ENCODE results near the gene OTOA. TPM values are rescaled to one million over a fixed set of nuclear protein-coding genes. Genes with fewer than 3 reads are reported as not detected.
"Not testable (repeated sequence)": the region's sequence is repeated elsewhere in the genome, so short reads cannot be mapped to it uniquely, and the experiment has no call there.

Gene OTOA
- total RNA-seq, 2 donors from 2014 or later, result 0.26 TPM; not detected in 1

GRCh38 chr16:21634216-21634615 lies 29.6 kb upstream of the OTOA start:
- Histone ChIP-seq H3K4me1 (no peaks in the 10 kb centered on the region), H3K9me3 (no peaks in the 10 kb centered on the region), H3K36me3 (replicated peaks in 1 of 2; ENCODE audit: insufficient read depth in 1 of 2, low read depth in 2 of 2) (no peaks in the 10 kb centered on the region), H3K27ac (no peak overlapping the region), H3K27me3 (no peaks in the 10 kb centered on the region), H3K4me3 (no peak overlapping the region)
- ATAC-seq, result no peak
- intact Hi-C loops (cut with DNase I), result no loop called here
- WGBS, 2 donors, result 71 to 78% methylated on average over 5 of the region's 5 CpGs
- TF ChIP-seq CTCF (IDR thresholded peaks at IDR 0.05) (no peak), POLR2A (IDR thresholded peaks at IDR 0.05) (no peak)
- DNase-seq, result no peak

GRCh38 chr16:21635694-21636093 lies 28.1 kb upstream of the OTOA start:
- intact Hi-C loops (cut with DNase I); H3K4me1 ChIP-seq; H3K4me3 ChIP-seq; H3K36me3 ChIP-seq (replicated peaks in 1 of 2; ENCODE audit: insufficient read depth in 1 of 2, low read depth in 2 of 2); DNase-seq; H3K27ac ChIP-seq; H3K9me3 ChIP-seq; ATAC-seq; H3K27me3 ChIP-seq: not testable (repeated sequence)
- 91 to 98% methylated on average over 9 of the region's 9 CpGs for WGBS, 2 donors

- Histone ChIP-seq H3K27me3 (no peaks in the 10 kb centered on the region), H3K36me3 (replicated peaks in 1 of 2; ENCODE audit: insufficient read depth in 1 of 2, low read depth in 2 of 2) (no peaks in the 10 kb centered on the region), H3K9me3 (no peaks in the 10 kb centered on the region), H3K4me1 (no peaks in the 10 kb centered on the region), H3K4me3 (no peak overlapping the region), H3K27ac (no peak overlapping the region)
- WGBS, 2 donors, result 93 to 94% methylated on average over 29 to 35 of the region's 37 CpGs
- ATAC-seq (no peak), DNase-seq (no peak)
- intact Hi-C loops (cut with DNase I), result no loop called here
- no peak for TF ChIP-seq POLR2A (IDR thresholded peaks at IDR 0.05)
- TF ChIP-seq CTCF (IDR thresholded peaks at IDR 0.05), result no peak
Measured at GRCh38 chr16:21637032-21637968, 26.5 kb upstream of the OTOA start.

GRCh38 chr16:21638573-21638975 lies 25.2 kb upstream of the OTOA start:
- H3K27me3 ChIP-seq, result no peaks in the 10 kb centered on the region
- TF ChIP-seq POLR2A (IDR thresholded peaks at IDR 0.05), result no peak
- H3K27ac ChIP-seq, result no peak overlapping the region
- no peaks in the 10 kb centered on the region for H3K4me1 ChIP-seq
- 52 to 57% methylated on average over 4 of the region's 4 CpGs for WGBS, 2 donors
- no peaks in the 10 kb centered on the region for H3K36me3 ChIP-seq (replicated peaks in 1 of 2; ENCODE audit: insufficient read depth in 1 of 2, low read depth in 2 of 2)
- H3K4me3 ChIP-seq, result no peak overlapping the region
- no peaks in the 10 kb centered on the region for H3K9me3 ChIP-seq
- DNase-seq, result no peak
- ATAC-seq, result no peak
- intact Hi-C loops (cut with DNase I), result no loop called here

GRCh38 chr16:21639493-21639892 lies 24.3 kb upstream of the OTOA start:
- Histone ChIP-seq H3K27me3 (no peaks in the 10 kb centered on the region), H3K9me3 (no peaks in the 10 kb centered on the region), H3K4me1 (no peaks in the 10 kb centered on the region), H3K27ac (no peak overlapping the region), H3K4me3 (no peak overlapping the region), H3K36me3 (replicated peaks in 1 of 2; ENCODE audit: insufficient read depth in 1 of 2, low read depth in 2 of 2) (no peaks in the 10 kb centered on the region)
- no peak for TF ChIP-seq CTCF (IDR thresholded peaks at IDR 0.05)
- TF ChIP-seq POLR2A (IDR thresholded peaks at IDR 0.05), result no peak
- intact Hi-C loops (cut with DNase I), result no loop called here
- no peak for DNase-seq
- 93 to 95% methylated on average over 2 of the region's 2 CpGs for WGBS, 2 donors
- no peak for ATAC-seq

GRCh38 chr16:21641916-21642315 lies 21.9 kb upstream of the OTOA start:
- no peak overlapping the region for H3K27ac ChIP-seq
- DNase-seq (no peak), ATAC-seq (no peak)
- H3K4me3 ChIP-seq, result no peak overlapping the region
- intact Hi-C loops (cut with DNase I), result no loop called here
- TF ChIP-seq POLR2A (IDR thresholded peaks at IDR 0.05) (no peak), CTCF (IDR thresholded peaks at IDR 0.05) (no peak)
- 78 to 79% methylated on average over 6 of the region's 6 CpGs for WGBS, 2 donors
- H3K9me3 ChIP-seq, result no peaks in the 10 kb centered on the region
- no peaks in the 10 kb centered on the region for H3K4me1 ChIP-seq
- H3K27me3 ChIP-seq, result no peaks in the 10 kb centered on the region
- H3K36me3 ChIP-seq (replicated peaks in 1 of 2; ENCODE audit: insufficient read depth in 1 of 2, low read depth in 2 of 2), result no peaks in the 10 kb centered on the region

Measured in body of pancreas (tissue), 4 donors.